Measurements from ENCODE around the gene CFAP99. TPM values are rescaled to one million over a fixed set of nuclear protein-coding genes. Genes with fewer than 3 reads are reported as not detected.

CFAP99 gene
- total RNA-seq, 2 donors from 2014 or later: not detected

DNA sequence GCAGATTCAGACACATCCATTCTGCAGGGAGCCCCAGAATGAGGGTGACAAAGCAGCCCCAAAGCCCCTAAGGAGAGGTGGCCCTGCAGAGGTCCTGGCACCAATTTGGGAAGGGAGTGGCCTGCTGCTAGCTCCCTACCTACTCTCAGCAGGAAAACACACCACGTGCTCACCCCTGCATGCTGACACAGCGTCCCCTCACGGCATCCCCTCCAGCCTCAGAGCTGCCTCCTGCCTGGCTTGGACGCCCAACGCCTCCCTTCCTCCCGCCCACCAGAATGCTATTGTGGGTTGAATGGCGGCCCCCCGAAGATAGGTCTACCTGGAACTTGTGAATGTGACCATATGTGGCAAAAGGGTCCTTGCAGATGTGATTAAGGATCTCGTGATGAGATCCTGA, 29.1 kb upstream of the CFAP99 start:
- DNase-seq (ENCODE audit: low spot score): no peak
- intact Hi-C loops (cut with DNase I): no loop called here

- DNase-seq (ENCODE audit: low spot score): no peak
- intact Hi-C loops (cut with DNase I): no loop called here
Observed at GRCh38 chr4:2390146-2390545, 28.6 kb upstream of the CFAP99 start.

DNA sequence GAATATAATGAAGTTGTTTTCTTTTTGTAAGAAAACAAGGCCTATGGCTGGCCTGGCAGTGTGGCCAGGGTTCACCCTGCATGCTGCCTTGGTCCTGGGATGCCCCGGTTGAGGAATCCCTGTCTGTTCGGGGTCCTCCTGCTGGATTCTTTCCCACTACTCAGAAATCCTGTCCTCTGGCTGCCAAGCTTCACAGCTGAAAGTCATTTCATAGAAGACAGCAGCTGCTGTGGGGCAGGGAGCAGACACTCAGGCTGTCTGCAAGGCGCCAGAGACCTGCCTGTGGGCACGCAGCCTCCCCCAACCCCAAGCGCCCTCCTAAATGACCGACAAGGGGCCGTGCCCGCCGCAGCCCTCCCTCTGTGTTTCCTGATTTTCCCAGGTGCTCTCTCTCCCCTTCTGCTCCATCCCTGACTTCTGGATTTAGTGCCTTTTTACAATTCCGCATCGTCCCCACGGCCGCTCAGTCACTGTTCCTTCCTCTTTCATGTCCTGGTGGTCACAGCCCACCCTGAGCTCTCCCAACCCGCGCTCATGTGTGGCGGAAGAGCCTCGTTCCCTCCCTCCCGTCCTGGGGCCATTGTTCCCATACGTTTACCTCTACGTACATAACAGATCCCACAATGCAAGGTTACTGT, 27.9 kb upstream of the CFAP99 start:
- no peak for DNase-seq (ENCODE audit: low spot score)
- intact Hi-C loops (cut with DNase I): no loop called here

DNA sequence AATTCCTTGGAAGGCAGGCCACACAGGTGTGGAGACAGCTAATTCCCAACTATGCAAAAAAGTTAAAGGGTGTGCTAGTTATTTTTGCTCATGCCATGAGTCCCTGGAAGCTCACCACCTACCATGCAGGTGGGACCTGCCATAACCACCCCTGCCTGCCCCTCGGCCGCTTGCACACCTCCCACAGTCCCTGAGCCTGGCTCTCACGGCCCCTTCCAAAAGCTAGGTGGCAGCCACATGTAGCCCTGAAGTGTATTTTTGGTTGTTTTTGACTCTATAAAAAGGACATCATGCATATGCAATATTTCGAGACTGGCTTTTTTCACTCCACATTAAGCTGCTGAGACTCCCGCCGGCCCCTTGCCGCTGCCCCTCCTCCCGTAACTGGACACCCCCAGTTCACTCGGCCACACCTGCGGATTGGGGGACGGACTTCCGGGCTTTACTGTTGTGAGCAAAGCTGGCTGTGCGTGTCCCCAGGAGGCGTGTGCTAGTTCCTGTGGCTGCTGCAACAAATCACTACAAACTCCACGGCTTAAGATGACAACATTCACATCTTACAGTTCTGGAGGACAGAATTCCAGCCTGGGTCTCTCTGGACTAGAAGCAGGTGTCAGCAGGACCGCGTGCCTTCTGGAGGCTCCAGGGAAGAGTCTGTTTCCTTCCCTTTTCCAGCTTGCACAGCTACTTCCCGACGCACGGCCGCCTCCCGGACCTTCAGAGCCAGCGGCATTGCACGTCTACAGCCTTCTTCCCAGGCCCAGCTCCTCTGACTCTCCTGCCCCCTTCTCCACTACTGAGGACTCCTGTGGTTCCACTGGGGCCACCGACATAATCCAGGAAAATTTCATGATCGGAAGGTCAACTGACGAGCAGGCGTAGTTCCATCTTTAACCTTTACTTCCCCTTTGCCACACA, 25.1 kb upstream of the CFAP99 start:
- intact Hi-C loops (cut with DNase I): no loop called here
- DNase-seq (ENCODE audit: low spot score): no peak

GRCh38 chr4:2394528-2394927, 24.2 kb upstream of the CFAP99 start:
- DNase-seq (ENCODE audit: low spot score): no peak
- intact Hi-C loops (cut with DNase I): no loop called here

DNA sequence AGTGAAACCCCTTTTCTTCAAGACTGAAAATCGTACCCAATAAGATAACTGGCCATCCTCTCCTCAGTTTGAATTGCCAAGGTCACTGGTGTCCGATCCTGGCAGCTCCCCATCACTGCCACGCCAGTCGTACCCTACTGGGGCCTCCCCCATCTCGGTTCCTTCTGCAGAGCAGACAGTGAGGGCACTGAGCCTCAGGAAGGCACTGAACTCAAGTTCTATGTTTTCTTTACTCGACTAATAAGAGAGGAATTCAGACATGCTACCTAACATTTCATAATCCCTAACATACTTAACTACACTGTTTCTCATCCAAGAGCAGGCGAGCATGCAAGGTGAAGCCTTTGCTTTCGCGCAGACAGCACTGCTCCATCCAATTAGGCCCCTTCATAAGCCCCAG, 23.7 kb upstream of the CFAP99 start:
- intact Hi-C loops (cut with DNase I): no loop called here
- no peak for DNase-seq (ENCODE audit: low spot score)

- intact Hi-C loops (cut with DNase I): no loop called here
- DNase-seq (ENCODE audit: low spot score): no peak
Observed at GRCh38 chr4:2395584-2395983, 23.2 kb upstream of the CFAP99 start.

DNA sequence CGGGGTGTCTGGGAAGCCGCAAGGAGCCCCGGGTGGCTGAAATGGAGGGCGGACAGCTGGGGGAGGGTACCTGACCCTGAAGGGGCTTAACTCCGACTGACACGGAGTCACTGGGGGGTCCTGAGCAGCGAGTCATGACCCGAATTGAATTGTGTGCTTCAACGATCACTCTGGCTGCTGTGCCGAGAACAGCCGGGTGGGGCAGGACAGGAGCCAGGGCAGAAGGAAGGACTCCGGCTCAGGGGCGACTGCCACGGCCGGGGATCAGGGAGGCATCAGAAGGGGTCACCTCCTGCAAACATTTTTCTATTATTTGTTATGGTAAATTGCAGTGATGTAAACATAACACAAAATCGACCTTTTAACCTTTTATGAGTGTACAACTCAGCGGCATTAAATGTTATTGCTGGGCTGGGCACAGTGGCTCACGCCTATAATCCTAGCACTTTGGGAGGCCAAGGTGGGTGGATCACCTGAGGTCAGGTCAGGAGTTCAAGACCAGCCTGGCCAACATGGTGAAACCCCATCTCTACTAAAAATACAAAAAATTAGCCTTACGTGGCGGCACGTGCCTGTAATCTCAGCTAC, 21.9 kb upstream of the CFAP99 start:
- intact Hi-C loops (cut with DNase I): no loop called here
- DNase-seq (ENCODE audit: low spot score): no peak

GRCh38 chr4:2397596-2398379, 21.0 kb upstream of the CFAP99 start:
- intact Hi-C loops (cut with DNase I): no loop called here
- no peak for DNase-seq (ENCODE audit: low spot score)

DNA sequence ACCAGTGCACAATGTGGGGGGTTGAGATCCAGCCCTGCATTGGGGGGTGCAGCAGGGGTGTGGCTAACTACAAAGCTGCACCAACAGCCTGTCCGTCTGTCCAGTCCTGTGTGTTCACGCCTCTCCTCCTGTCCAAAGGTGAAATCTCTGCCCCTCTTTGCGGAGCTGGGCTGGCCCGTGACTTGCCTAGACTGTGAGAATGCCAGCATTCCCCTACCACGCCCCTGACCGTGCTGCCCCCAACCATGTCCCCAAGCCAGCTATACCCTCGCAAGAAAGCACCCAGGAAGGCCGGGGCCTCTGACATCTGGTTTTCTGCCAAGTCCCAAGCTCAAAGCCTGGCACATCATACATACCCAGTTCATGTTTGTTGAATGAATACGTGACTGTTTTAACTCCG, 19.5 kb upstream of the CFAP99 start:
- intact Hi-C loops (cut with DNase I): no loop called here
- no peak for DNase-seq (ENCODE audit: low spot score)

DNA sequence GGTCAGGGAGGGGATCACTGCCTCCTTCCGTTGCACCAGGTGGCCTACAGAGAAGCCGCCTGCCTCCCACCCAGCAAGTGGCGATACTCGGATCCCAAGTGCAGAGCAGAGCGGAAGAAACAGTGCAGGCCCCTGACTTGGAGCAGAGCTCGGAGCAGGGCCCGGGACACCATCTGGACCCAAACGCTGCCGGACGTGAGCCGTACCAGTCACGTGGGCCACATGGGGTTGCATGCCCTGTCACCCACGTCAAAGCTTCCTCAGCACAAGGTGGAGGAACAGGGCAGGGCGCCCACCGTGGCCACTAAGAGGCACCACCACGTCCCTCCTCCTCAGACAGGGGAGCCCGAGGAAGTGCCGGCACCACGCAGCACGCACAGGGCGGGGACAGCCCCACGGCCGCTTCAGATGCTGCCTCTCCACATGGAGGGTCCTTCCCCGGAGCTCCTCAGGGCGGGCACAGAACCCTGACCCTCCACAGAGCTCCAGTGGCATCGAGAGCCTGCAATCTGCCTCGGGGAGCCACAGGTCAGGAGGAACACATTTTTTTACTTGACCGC, 19.0 kb upstream of the CFAP99 start:
- intact Hi-C loops (cut with DNase I): no loop called here

DNA sequence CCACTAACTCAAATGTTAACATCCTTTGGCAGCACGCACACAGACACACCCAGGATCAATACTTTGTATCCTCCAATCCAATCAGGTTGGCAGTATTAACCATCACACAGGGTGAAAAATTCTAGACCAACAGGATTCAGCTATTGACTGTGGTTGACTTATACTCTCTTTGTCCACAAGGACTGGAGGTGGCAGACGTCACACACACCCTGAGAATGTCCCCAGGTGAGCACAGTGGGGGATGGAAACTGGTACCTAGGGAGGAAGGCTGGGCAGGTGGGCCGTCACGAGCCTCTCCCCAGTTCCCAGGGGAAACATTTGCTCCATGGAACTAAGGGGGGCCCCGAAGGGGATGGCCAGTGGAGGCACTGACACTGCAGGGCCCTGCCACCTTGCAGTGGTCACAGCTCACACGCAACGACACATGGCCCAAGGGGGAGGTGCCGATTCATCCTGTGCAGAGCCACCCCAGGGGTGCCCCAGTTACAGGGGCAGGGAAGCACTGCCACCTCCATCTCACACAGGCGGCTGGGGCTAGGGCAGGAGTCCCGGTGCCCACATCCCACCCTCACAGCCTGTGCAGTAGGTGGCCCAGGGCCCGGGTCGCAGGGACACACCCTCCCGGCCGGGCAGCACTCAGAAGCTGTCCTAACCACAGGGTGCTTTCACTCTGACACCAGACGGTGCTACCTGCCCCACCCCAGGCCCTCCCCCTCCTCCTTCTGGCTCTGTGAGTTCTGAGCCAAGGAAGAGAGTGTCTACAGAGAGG, 17.7 kb upstream of the CFAP99 start:
- DNase-seq (ENCODE audit: low spot score): no peak
- intact Hi-C loops (cut with DNase I): no loop called here

More for the DNA sequence above, 19.0 kb upstream of the CFAP99 start:
- no peak for DNase-seq (ENCODE audit: low spot score)

DNA sequence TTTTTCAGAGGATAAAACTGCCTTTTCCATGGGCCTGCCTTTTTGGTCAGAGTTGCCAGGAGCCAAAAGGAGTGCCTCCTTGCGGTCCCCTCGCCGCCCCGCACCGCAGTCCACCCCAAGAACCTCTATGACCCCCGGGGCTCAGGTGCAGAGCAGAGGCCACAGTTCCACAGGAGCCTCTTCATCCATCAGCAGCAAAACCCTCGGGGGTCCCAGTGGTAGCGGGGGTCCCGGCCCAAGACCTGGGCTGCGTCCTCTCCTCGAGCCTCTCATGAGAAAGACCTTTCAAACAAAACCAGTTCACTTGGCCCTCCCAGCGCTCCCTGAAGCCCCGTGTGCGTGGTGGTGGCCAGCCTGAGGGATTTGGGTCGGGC, 17.2 kb upstream of the CFAP99 start:
- no peak for DNase-seq (ENCODE audit: low spot score)
- intact Hi-C loops (cut with DNase I): no loop called here

- intact Hi-C loops (cut with DNase I): no loop called here
- DNase-seq (ENCODE audit: low spot score): peak; percentile 87
Observed at GRCh38 chr4:2402048-2402842, 16.5 kb upstream of the CFAP99 start.

DNA sequence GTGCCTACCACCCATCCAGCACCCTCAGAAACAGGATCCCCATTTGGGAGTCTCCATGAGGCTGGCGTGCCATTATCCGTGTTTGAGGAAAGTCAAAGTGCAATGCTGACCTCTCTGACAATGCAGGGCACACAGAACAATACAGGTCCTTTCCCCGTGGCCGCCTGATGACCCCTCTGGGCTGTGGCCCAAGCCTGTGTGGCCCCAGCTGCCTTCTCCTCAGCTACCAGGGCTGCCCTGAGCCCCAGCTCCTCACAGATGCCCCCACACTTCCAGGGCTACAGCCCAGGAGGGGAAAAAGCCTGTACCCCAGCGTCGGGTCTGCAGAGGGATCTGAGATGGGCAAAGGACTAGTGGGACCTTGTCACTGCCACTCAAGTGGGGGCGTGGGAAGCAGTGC, 15.8 kb upstream of the CFAP99 start:
- intact Hi-C loops (cut with DNase I): no loop called here
- DNase-seq (ENCODE audit: low spot score): no peak

- intact Hi-C loops (cut with DNase I): no loop called here
- no peak for DNase-seq (ENCODE audit: low spot score)
Observed at GRCh38 chr4:2406406-2406805, 12.3 kb upstream of the CFAP99 start.

- DNase-seq (ENCODE audit: low spot score): no peak
- intact Hi-C loops (cut with DNase I): no loop called here
Observed at GRCh38 chr4:2406920-2407319, 11.8 kb upstream of the CFAP99 start.

GRCh38 chr4:2407991-2408342, 10.8 kb upstream of the CFAP99 start:
- DNase-seq (ENCODE audit: low spot score): no peak
- intact Hi-C loops (cut with DNase I): no loop called here
